SK-N-MC (cell line): ENCODE measurements around the gene SMAD3.

Experiments used
- DNase-seq: peaks from one replicate; pipeline ENCODE4 v3.0.0-alpha.2; 2011; ENCODE audit warnings: low read depth, low spot score
- H3K27ac ChIP-seq: fragments of 200-600 bp; sonication (generic); 2 replicates; pipeline ENCODE4 v1.5.1; 2016; ENCODE audit warnings: mixed run types
- H3K36me3 ChIP-seq: fragments of 200-600 bp; sonication (generic); 2 replicates; pipeline ENCODE4 v1.6.1; 2017; ENCODE audit warnings: antibody characterized with exemption, low read length, mixed read lengths; ENCODE audit not compliant: insufficient read depth
- H3K4me3 ChIP-seq: fragments of 200-600 bp; sonication (generic); 2 replicates; pipeline ENCODE4 v1.5.1; 2016
- H3K9ac ChIP-seq: fragments of 200-600 bp; sonication (generic); 2 replicates; pipeline ENCODE4 v1.8.0; 2017; ENCODE audit warnings: mixed run types, mixed read lengths; ENCODE audit not compliant: insufficient read length
- H3K9me3 ChIP-seq: fragments of 200-600 bp; sonication (generic); 2 replicates; pipeline ENCODE4 v1.6.1; 2017; ENCODE audit warnings: low read depth, mild to moderate bottlenecking, antibody characterized with exemption, low read length, moderate library complexity, mixed read lengths
- EZH2 ChIP-seq: fragments of 200-600 bp; sonication (generic); IDR thresholded peaks from one replicate; pipeline ENCODE4 v1.6.1; 2017; ENCODE audit warnings: antibody characterized with exemption
- FOXP2 ChIP-seq: optimal IDR thresholded peaks from 2 replicates; pipeline ENCODE3; 2011; ENCODE audit warnings: mild to moderate bottlenecking, moderate library complexity; ENCODE audit not compliant: insufficient read depth; ENCODE audit errors: extremely low read length, control extremely low read depth
- POLR2AphosphoS5 ChIP-seq: IDR thresholded peaks from 2 replicates; pipeline ENCODE4 v1.6.1; 2012; ENCODE audit warnings: mild to moderate bottlenecking, low read depth, low read length, borderline replicate concordance

The SMAD3 gene

GRCh38 chr15:67051088-67052045 lies 14.0 kb upstream of the SMAD3 start:
- Histone ChIP-seq H3K9me3 (no peaks in the 10 kb centered on the region), H3K27ac (no peak overlapping the region), H3K36me3 (no peaks in the 10 kb centered on the region), H3K4me3 (no peak overlapping the region), H3K9ac (no peak overlapping the region)
- no peak for DNase-seq
- no peak for TF ChIP-seq POLR2AphosphoS5
- no peak for TF ChIP-seq FOXP2

DNA sequence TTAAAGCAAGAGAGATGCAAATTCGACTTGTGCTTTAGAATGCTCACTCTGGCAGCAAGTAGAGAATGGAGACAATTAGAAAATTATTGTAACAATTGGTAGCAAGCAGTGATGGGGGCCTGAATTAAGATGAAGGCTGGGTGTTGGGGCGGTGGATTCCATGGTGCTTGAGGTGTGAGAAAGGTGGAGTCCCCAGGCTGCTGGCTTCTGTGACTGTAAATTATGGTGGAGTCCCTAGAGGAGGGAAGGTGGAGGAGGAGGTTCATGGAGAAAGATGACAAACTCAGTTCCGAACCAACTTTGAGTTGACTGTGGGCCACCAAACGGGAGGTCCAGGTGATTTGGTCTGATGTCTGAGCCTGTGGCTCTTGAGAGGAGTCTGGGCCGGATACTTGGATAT lies 10.7 kb upstream of the SMAD3 start:
- Histone ChIP-seq H3K4me3 (no peak overlapping the region), H3K9ac (no peak overlapping the region), H3K36me3 (no peaks in the 10 kb centered on the region), H3K9me3 (no peaks in the 10 kb centered on the region), H3K27ac (no peak overlapping the region)
- TF ChIP-seq EZH2 (no peak), FOXP2 (no peak), POLR2AphosphoS5 (no peak)
- DNase-seq, result no peak

GRCh38 chr15:67059127-67059553 lies 6.3 kb upstream of the SMAD3 start:
- Histone ChIP-seq H3K9ac (no peak overlapping the region), H3K9me3 (no peaks in the 10 kb centered on the region), H3K36me3 (no peaks in the 10 kb centered on the region), H3K4me3 (no peak overlapping the region), H3K27ac (no peak overlapping the region)
- TF ChIP-seq EZH2 (no peak), FOXP2 (no peak), POLR2AphosphoS5 (no peak)
- DNase-seq, result no peak

DNA sequence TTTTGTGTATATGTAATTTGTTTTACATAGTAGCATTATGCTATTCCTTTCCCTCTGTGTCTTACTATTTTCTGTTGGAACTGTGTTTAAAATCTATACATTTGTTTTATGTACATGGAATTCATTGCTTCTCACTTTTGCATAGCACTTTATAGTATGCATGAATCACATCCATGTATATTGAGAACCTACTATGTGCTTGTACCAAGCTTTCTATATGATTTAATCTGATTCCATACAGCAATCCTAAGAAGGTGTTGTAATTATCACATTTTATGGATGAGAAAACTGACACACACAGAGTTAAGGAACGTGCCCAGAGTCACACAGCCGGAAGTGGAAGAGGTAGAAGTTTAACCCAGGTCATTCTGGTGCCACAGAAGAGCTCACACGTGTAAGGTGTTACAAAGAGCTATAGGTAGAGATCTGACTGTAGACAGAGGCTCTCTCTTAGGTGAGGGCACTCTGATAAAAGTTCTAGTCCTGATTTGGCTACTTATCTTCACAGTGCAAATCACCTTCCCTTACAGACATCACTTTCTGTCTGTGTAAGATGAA lies 3.5 kb upstream of the SMAD3 start:
- H3K9ac ChIP-seq, result no peak overlapping the region
- H3K4me3 ChIP-seq, result no peak overlapping the region
- H3K36me3 ChIP-seq, result no peaks in the 10 kb centered on the region
- TF ChIP-seq POLR2AphosphoS5 (no peak), EZH2 (no peak), FOXP2 (no peak)
- no peak for DNase-seq
- H3K9me3 ChIP-seq, result no peaks in the 10 kb centered on the region
- no peak overlapping the region for H3K27ac ChIP-seq

- Histone ChIP-seq H3K27ac (no peak overlapping the region), H3K9ac (no peak overlapping the region), H3K4me3 (no peak overlapping the region), H3K9me3 (no peaks in the 10 kb centered on the region), H3K36me3 (no peaks in the 10 kb centered on the region)
- DNase-seq, result no peak
- no peak for TF ChIP-seq POLR2AphosphoS5
- no peak for TF ChIP-seq EZH2
- TF ChIP-seq FOXP2, result no peak
These were observed 2.9 kb upstream of the SMAD3 start for GRCh38 chr15:67062369-67062985.

GRCh38 chr15:67063689-67064606 lies 1.5 kb upstream of the SMAD3 start:
- no peak for DNase-seq
- TF ChIP-seq POLR2AphosphoS5 (no peak), FOXP2 (no peak), EZH2 (no peak)
- Histone ChIP-seq H3K36me3 (no peaks in the 10 kb centered on the region), H3K9me3 (no peaks in the 10 kb centered on the region), H3K4me3 (no peak overlapping the region), H3K9ac (no peak overlapping the region), H3K27ac (peak overlapping the region; percentile 46; the same call in 1 of the 2 replicates)

GRCh38 chr15:67064607-67065530 lies 533 bp upstream of the SMAD3 start:
- H3K9ac ChIP-seq, result no peak overlapping the region
- H3K4me3 ChIP-seq, result peak overlapping the region; percentile 98
- no peak for DNase-seq
- peak overlapping the region; percentile 46; the same call in 1 of the 2 replicates for H3K27ac ChIP-seq
- H3K36me3 ChIP-seq, result no peaks in the 10 kb centered on the region
- H3K9me3 ChIP-seq, result no peaks in the 10 kb centered on the region
- TF ChIP-seq FOXP2 (no peak), EZH2 (no peak), POLR2AphosphoS5 (no peak)
